HG03460 (cell line): Measurements from ENCODE around the gene RTN4R.

Source experiments
- ATAC-seq: cut with Tn5 transposase; IDR thresholded peaks from one replicate; pipeline ENCODE4 v1.9.1; 2021; ENCODE audit not compliant: unreplicated experiment

The RTN4R gene

GRCh38 chr22:20204806-20205205, 63.3 kb downstream of the RTN4R start:
- ATAC-seq = no peak

DNA sequence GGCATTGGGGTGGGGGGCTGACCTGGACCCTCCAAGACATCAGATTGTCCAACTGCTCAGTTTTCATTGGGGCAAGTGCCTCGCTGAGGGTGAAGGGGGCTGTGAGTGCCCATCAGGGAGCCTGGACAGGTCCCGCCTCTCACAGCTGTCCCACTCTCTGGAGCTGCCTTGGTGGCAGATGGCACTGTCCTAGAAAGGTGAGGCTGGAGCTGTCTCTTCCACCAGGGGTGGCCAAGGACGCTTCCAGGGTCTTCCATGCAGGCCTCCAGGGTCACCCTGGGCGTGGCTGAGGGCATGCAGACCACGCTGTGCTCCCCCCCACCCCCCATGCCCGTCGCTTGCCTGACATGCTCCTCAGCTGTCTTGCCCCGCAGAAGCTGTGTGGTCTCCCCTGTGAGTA, 63.8 kb downstream of the RTN4R start:
- no peak for ATAC-seq

GRCh38 chr22:20203552-20204201, 64.4 kb downstream of the RTN4R start:
- no peak for ATAC-seq

DNA sequence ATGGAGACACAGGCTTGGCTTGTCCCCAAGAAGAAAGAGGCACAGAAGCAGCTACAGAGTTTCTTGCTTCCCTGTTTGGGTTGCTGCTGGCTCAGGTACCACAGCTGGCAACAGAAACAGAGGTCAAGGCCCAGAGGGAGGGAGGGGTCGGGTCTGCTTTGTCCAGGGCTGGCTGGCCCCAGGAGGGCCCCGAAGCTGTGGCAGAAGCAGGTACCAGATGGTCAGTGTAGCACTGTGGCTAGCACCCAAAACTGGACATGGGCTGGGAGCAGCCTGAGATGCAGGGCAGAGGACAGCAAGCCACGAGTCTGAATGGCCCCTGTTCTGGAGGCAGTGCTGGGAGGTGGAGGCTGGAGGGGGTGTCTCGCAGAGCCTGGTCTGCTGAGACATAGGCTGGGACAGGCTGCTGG, 65.0 kb downstream of the RTN4R start:
- ATAC-seq = no peak

DNA sequence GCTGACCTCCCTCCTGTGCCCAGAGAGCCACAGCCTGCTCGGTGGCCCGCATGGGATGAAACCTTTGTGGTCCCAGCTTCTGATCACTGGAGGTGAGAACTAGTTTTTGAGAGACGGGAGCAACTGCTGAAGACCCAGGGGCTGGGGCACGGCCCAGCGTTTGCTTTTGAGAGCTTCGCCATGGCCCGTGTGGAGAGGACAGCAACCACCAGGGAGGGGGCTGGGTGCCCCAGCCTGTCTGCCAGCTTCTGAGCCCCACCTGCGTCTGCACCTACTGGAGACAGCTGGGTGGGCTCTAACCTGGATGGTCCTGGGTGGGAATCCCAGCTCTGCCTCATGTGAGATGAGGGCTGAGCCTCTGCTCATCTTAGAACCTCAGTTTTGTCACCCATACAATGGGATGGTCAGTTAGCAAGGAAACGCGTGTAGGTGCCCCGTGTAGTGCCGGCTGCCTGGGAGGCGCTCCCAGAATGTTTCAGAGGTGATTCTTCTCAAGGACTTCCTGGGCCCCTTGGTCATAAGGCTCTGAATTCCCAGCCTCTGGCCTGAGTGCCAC, 66.2 kb downstream of the RTN4R start:
- no peak for ATAC-seq

DNA sequence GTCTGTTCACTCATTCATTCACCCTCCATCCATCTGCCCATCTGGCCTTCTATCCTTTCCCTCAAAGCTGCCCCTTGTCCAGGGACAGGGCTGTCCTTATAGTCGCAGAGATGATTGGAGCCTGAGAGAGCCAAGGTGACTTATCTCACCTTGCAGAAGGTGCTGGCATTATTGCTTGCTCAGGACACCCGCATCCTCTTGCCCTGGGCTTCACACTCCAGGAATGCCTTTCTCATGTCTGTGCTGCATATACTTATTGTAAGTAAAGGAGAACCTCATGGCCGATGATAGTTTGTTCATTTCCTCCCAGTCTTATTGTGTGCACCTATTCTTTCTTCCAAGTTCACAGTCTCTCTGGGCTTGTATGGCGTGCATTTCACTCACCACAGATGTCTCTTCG, 68.2 kb downstream of the RTN4R start:
- no peak for ATAC-seq

- no peak for ATAC-seq
Measured at GRCh38 chr22:20199413-20199842, 68.7 kb downstream of the RTN4R start.

- ATAC-seq = no peak
Measured at GRCh38 chr22:20198557-20199319, 69.4 kb downstream of the RTN4R start.

DNA sequence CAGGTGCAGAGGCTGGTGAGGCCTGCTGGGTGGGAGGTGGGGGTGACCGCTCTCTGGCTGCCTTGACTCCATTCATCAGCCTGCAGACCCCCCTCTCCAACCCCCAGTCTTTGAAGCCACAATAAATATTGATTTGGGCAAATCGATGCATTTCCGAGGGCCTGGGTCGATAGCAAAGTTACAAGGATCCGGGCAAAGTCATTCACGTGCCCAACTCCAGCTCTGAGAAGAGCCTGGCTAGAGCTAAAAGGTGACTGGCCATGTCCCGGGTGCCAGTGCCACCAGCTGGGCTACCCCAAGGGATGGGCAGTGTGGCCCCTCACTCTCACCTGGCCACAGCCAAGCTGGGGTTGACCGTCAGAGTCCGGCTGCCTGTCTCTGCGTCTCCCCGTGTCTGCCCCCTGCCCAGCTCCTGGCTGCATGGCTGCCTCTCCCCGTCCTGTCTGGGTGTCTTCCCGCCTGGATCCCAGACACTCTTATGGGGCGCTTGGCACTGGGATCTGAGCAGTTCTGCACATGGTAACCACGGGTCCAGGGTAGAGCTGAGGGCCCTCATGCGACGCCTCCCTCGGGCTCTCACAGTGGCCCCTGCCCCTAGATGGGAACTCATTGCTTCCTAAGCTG, 70.6 kb downstream of the RTN4R start:
- ATAC-seq = no peak

GRCh38 chr22:20196094-20196842, 71.8 kb downstream of the RTN4R start:
- no peak for ATAC-seq

- no peak for ATAC-seq
Measured at GRCh38 chr22:20194681-20195593, 73.2 kb downstream of the RTN4R start.

DNA sequence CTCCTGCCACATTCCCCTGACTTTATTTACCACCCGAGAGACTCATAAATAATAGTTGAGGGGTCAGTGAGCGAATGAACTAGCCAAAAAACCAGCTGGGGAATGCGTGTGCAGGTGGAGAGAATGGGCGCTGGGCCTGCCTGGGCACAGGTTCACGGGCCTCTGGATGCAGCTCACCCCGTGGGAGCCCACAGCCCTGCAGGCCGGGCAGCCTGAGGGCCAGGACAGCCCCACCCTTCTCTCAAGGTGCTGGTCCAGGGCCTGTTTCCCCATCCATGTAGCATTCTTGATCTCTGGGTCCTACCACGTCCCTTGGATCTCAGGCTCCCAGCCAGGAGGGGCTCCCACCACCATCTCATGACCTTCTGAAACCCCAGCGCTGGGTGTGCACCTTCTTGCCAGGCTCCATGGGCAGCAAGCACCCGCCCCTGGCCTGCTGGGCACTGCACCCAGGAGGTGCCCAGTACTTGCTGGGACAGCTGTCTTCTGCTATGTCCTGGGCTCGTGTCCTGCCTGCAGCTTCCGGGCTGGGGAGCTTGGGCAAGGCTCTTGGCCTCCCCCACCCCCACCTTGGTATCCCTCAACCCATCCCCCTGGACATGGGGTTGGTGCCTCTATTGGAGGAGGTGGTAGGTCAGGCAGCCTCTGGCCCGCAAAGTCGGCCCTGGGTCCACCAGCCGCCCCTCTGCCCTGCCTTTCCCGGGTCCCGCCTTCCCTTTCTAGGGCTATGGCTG, 74.2 kb downstream of the RTN4R start:
- ATAC-seq = no peak

DNA sequence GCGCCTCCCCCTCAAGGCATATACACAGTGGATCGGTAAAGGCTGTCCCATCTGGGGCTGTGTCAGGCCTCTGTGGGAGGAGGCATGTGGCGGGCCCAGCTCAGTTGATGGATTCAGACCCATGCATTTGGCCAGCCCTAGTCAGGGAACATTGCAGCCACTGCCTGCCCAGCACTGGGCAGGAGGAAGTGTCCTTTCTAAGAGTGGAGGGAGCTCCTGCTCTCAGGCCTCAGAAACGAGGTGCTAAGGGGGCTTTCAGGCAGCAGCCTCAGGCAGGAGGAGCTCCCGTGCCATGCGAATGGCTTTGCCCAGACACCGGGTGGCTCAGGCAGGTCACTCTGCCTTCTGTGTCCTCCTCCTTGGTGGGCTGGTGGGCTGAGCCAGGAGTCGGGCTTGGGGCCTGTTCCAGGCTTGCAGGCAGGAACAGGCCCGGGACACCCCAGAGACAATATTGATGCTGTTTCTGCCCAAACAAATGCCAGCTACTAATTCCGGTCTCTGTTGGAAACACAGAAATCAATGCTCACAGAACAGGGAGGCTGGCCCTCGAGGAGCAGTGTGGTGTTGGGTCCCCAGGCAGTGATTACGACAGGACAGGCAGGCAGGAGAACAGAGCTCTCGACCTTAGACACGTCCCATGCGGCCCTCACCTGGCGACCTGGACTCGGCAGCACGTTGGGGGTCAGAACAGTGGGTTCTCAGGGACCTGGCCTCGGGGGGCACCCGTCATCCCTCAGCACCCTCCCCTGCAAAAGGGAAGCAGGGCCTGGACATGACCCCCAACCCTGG, 75.0 kb downstream of the RTN4R start:
- ATAC-seq = no peak

DNA sequence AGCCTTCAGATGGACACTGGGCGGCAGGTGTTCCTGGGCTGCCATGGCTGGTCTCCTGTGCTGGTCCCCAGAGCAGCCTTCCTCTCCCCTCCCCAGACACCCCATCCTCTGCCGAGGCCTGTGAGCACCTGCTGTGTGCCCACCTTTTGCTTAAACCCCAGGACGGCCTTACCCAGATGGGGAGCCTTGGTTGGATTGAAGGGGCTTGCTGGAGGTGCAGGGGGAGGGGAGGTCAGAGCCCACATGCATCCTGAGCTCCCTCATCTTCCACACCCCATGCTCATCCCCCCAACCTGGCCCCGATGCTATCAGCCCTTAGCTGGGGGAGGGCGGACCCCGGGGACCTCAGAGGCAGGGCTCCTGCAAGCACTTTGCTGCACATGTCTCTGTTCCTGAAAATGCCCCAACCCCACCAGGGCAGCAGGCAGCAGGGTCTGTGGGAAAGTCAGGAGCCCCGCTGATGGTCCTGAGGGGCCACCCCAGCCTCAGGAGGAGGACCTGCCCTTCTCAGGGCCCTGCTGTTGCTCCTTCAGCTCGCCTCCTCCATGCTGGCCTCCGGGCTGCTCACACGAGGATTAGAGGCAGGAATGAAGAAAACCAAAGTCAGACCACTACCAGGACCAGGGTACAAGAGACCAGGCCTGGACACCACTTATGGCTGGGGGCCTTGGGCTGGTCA, 75.7 kb downstream of the RTN4R start:
- ATAC-seq = no peak

DNA sequence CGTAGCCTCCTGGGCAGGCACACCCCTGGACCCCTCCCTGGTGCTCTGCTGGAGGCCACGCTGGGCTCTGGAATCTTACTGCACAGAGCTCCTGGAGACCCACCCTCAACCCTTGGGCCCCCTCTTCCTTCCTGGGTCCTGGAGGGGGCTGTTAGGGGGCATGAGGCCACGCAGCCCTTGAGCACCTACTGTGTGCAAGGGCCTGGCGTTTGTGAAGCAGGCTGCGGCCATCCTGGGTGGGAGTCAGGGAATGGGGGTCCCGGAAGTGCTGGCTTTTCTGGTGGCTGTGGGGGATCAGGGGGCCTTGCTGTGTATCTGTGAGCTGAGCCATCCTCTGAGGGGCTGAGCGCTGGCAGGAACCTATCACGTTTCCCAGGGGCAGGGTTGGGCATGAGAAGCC, 76.3 kb downstream of the RTN4R start:
- no peak for ATAC-seq
